DMS53 treated with DMSO at 0.1 percent for 48 hours (cell line): ENCODE measurements around the gene DNAI2.
"Not testable (repeated sequence)": the region's sequence is repeated elsewhere in the genome, so short reads cannot be mapped to it uniquely, and the experiment has no call there.

Experiments
- DNase-seq: peaks from one replicate; lab custom pipeline; 2025; ENCODE audit not compliant: unreplicated experiment; lab: John Stamatoyannopoulos, UW

Gene DNAI2

GRCh38 chr17:74245145-74245831 lies 28.7 kb upstream of the DNAI2 start:
- DNase-seq = no peak

GRCh38 chr17:74245871-74246270 lies 28.2 kb upstream of the DNAI2 start:
- no peak for DNase-seq

- DNase-seq = no peak
Measured at GRCh38 chr17:74249590-74250270, 24.3 kb upstream of the DNAI2 start.

- DNase-seq = no peak
Measured at GRCh38 chr17:74250324-74250995, 23.6 kb upstream of the DNAI2 start.

- DNase-seq = no peak
Measured at GRCh38 chr17:74251051-74251450, 23.0 kb upstream of the DNAI2 start.

GRCh38 chr17:74251569-74251968 lies 22.5 kb upstream of the DNAI2 start:
- DNase-seq = no peak

GRCh38 chr17:74252211-74252610 lies 21.8 kb upstream of the DNAI2 start:
- no peak for DNase-seq

GRCh38 chr17:74253036-74253435 lies 21.0 kb upstream of the DNAI2 start:
- DNase-seq = no peak

GRCh38 chr17:74257311-74257710 lies 16.7 kb upstream of the DNAI2 start:
- no peak for DNase-seq

GRCh38 chr17:74259667-74260524 lies 14.1 kb upstream of the DNAI2 start:
- DNase-seq = no peak

GRCh38 chr17:74260525-74260850 lies 13.5 kb upstream of the DNAI2 start:
- DNase-seq = no peak

- no peak for DNase-seq
Measured at GRCh38 chr17:74262601-74263000, 11.4 kb upstream of the DNAI2 start.

GRCh38 chr17:74267054-74267453 lies 7.0 kb upstream of the DNAI2 start:
- not testable (repeated sequence) for DNase-seq

GRCh38 chr17:74267579-74267978 lies 6.5 kb upstream of the DNAI2 start:
- DNase-seq = no peak

- DNase-seq = no peak
Measured at GRCh38 chr17:74267987-74268499, 6.0 kb upstream of the DNAI2 start.

- no peak for DNase-seq
Measured at GRCh38 chr17:74268558-74268957, 5.5 kb upstream of the DNAI2 start.

- DNase-seq = no peak
Measured at GRCh38 chr17:74270333-74270732, 3.7 kb upstream of the DNAI2 start.

GRCh38 chr17:74271281-74271680 lies 2.8 kb upstream of the DNAI2 start:
- no peak for DNase-seq

GRCh38 chr17:74271901-74272561 lies 2.0 kb upstream of the DNAI2 start:
- DNase-seq = no peak

GRCh38 chr17:74272731-74273201 lies 1.3 kb upstream of the DNAI2 start:
- no peak for DNase-seq
